Inflammatory macrophage treated with lipopolysaccharide for 4 hours (primary cell): ENCODE measurements around the gene CAMTA1.

Experiments used
- DNase-seq: peaks from one replicate; pipeline ENCODE4 v3.0.0-alpha.2; 2020

CAMTA1 gene

DNA sequence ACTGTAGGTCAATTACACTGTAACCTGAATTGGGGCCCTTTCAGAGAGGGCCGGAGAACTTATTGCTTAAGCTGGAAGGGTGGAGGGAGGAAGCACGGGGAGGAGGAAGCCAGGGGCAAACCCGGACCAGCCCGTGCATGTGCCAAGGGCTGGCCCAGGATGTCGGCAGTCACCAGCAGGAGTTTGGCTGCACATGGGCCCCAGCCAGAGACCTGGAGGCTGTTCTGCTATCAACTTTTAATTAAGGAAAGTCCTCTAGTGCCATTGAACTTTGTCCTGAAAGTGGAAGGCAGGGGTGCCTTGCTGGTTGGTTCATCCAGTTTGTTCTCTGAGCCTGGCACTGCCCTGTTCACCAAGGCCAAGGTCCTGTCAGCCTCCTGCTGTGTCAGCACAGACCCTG lies 785.1 kb downstream of the CAMTA1 start:
- DNase-seq = no peak

GRCh38 chr1:7572654-7573152 lies 787.4 kb downstream of the CAMTA1 start:
- no peak for DNase-seq

DNA sequence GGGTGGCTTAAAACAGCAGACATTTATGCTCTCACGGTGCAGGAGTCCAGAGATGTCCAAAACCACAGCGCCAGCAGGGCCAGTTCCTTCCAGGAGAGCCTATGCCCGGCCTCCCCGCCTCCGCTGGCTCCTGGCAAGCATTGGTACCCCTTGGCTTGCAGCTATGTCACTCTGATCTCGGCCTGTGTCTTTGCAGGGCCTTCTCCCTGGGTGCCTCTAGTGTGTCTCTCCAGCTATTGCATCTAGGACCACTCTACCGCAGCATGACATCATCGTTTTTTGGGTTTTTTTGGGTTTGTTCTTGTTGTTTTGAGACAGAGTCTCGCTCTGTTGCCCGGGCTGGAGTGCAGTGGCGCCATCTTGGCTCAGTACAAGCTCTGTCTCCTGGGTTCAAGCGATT lies 788.2 kb downstream of the CAMTA1 start:
- no peak for DNase-seq

- DNase-seq = no peak
Observed at GRCh38 chr1:7574121-7575040, 789.1 kb downstream of the CAMTA1 start.

- DNase-seq = no peak
Observed at GRCh38 chr1:7575041-7575400, 789.8 kb downstream of the CAMTA1 start.

- no peak for DNase-seq
Observed at GRCh38 chr1:7576946-7577657, 791.8 kb downstream of the CAMTA1 start.

- no peak for DNase-seq
Observed at GRCh38 chr1:7578206-7578605, 793.0 kb downstream of the CAMTA1 start.

DNA sequence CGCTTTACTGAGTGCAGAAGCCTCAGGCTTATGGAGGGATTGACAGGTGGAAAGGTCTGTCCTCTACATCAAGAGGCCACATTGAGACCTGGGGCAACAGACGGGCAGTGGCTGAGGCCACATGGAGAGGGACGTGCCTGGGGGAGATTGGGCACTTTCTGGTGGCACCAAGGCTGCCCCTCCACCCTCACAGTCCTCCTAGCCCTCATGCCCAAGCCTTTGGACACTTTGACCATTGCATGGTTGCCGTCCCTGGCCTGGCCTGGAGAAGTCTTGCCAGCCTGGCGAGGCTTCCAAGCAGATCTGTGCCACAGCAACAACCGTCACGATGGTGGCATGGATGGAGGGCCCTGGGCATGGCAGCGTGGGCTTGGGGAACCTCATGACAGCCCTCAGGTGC lies 793.8 kb downstream of the CAMTA1 start:
- no peak for DNase-seq

- DNase-seq = no peak
Observed at GRCh38 chr1:7579831-7580804, 794.9 kb downstream of the CAMTA1 start.

GRCh38 chr1:7580923-7581753 lies 795.9 kb downstream of the CAMTA1 start:
- DNase-seq = no peak

DNA sequence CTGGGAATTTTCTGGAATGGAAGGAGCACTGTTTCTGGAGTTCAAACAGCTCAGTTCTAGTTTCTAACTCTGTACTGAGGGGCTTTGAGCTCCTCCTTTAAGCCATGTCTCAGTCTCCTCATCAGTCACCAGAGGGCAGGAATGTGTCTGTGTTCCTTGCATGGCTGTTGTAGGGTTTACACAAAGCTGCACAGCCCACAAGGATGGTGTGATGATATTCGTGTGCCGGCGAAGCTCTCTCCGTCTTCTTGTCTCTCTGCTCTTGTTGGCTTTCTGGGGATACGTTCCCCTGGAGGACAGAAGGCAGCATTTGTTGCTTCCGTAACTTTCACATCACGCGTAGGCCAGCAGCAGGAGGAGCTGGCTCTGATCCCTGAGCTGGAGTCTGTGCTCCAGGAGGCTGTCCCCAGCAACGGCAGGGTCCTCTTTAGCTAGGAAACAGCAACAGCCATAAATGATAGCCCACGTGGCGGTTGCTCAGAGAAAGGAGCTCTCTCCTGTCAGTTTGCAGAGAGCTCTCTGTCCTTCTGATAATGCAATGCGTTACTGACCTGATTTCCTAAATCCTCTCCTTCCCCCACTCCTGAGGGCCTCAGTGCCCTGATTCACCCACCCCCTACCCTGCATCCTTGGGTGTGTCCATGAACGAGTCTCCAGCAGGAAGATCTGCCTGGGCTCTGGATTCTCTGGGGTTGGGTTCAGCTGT lies 796.7 kb downstream of the CAMTA1 start:
- DNase-seq = no peak

DNA sequence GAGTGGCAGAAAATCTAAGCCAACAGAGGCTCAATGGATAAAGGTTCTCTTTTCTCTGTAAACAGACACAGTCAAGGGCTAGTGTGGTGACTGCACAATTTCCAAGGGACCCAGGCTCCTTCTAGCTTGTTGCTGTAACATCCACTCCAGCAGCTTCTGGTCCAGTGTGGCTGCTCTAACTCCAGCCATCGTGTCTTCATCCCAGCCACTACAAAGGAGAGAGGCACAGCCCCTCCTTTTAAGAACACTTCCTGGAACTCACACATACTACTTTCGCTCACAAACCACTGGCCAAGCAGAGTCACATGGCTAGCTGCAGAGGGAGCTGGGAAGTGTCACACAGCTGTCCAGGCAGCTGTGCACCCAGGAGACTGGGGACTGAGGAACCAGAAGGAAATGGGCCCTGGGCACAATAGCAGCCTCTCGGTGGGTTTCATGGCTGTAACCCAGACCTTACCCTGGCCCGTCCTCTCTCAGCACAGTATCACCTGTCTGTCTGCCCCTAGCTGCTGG lies 797.3 kb downstream of the CAMTA1 start:
- DNase-seq = no peak

DNA sequence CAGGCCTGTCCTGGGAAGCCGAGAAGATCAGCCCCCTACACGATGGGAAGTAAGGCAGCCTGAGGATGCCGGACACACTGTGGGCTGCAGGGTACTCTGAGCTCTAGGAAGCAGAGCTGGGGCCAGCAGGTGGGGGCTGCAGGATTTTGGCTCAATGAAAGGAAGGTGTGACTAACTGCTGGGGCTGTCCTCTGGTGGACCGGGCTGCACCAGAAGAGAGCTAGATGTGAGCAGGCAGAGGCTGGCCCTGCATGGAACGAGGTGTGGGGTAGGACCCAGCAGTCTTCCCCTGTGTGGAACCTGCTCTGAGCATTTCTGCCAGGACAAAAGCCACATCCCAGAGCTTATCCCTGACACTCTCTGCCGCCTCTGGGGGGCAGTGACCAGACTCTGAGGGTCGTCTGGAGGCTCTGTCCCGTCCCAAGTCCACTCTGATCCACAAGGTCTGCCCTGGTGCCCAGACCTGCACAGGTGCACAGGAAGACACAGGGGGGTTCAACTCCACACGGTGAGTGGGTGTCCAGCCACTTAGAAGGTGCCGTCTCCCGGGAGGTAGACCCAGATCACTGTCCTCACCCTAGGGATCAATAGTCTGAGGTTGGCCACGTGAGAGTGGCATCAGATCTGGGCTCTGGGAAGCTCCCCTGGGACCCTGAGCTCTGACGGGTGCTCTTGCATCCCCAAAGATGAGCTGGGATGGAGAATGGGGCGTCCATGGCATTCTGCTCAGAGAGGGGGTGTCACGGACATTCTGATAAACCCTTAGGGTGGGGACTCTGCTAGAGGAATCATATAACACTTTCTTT lies 798.2 kb downstream of the CAMTA1 start:
- no peak for DNase-seq

GRCh38 chr1:7584157-7584556 lies 798.9 kb downstream of the CAMTA1 start:
- DNase-seq = no peak

GRCh38 chr1:7584643-7585042 lies 799.4 kb downstream of the CAMTA1 start:
- DNase-seq = no peak

- DNase-seq = no peak
Observed at GRCh38 chr1:7585216-7585907, 800.1 kb downstream of the CAMTA1 start.

GRCh38 chr1:7586031-7586941 lies 801.0 kb downstream of the CAMTA1 start:
- no peak for DNase-seq

DNA sequence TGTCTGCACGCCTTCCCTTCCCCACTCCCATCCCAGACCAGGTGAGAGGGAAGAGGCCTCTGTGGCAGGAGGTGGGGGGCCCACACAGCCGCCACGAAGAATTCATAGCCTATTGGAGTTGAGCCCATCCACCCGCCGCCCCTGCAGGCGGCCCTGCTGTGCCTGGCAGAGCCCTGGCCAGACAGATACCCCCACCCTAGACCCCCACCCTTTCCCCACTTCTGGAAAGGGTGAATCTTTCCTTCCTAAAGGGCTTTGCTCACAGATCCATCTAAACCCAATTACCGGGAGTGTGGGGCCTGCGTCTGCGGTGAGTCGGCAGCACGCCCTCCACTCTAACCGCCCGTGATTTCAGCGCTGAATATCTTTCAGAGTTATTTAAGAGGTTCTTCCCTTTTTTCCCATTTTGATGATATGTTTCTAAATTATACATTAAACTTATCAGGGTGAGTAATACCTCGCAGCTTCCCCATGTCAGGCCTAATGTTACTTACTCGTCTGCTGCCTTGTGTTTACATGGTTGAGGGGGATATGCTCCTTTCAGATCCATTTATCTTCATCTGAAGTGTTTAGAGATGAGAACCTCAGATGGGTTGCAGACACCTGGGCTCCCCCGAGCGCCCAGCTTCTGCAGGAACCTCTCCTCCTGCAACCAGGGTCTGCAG lies 802.0 kb downstream of the CAMTA1 start:
- no peak for DNase-seq
